H1 (cell line): ENCODE data around the gene CSNK1A1. TPM values are rescaled to one million over a fixed set of nuclear protein-coding genes. Genes with fewer than 3 reads are reported as not detected.

Source experiments
- CTCF ChIA-PET: fragments of 300-600 bp; sonication (Branson Sonifier 250); formaldehyde crosslinking; loops from one replicate; lab custom pipeline; 2021; ENCODE audit not compliant: partially characterized antibody; lab: Charles Lee
- POLR2A ChIA-PET: fragments of 300-600 bp; sonication (Branson Sonifier 250); formaldehyde crosslinking; loops from one replicate; lab custom pipeline; 2021; ENCODE audit warnings: inconsistent platforms; ENCODE audit not compliant: partially characterized antibody; lab: Charles Lee
- DNase-seq, 2 experiments: peaks; one replicate each; pipeline versions ENCODE4 v3.0.0 to v3.0.0-alpha.2; 2010 to 2022; ENCODE audit warnings: low spot score in 2 of 2, low read depth in 1 of 2, mixed read lengths in 1 of 2
- FAIRE-seq: peaks from 2 replicates; lab custom pipeline; 2011; peaks lifted over from hg19 to GRCh38; lab: Jason Lieb, UNC
- H2AFZ ChIP-seq: 2 replicates; pipeline ENCODE4 v1.8.1; 2012; ENCODE audit warnings: low read length, inconsistent platforms
- H2AK5ac ChIP-seq: 2 replicates; pipeline ENCODE4 v1.6.1; 2013; ENCODE audit warnings: low read depth, low read length
- H2BK120ac ChIP-seq: replicated peaks from 2 replicates; pipeline ENCODE3; 2013; ENCODE audit warnings: low read depth, low read length, inconsistent platforms
- H2BK12ac ChIP-seq: 2 replicates; pipeline ENCODE4 v1.6.1; 2013; ENCODE audit warnings: low read depth, low read length
- H2BK15ac ChIP-seq: 2 replicates; pipeline ENCODE4 v1.6.1; 2013; ENCODE audit warnings: low read length
- H2BK20ac ChIP-seq: 2 replicates; pipeline ENCODE4 v1.6.1; 2013; ENCODE audit warnings: low read length
- H2BK5ac ChIP-seq: 2 replicates; pipeline ENCODE4 v1.6.1; 2013; ENCODE audit warnings: low read depth, low read length
- H3K14ac ChIP-seq: 2 replicates; pipeline ENCODE4 v1.6.1; 2013; ENCODE audit warnings: inconsistent platforms; ENCODE audit not compliant: insufficient read length
- H3K18ac ChIP-seq: 2 replicates; pipeline ENCODE4 v1.6.1; 2013; ENCODE audit warnings: low read length; ENCODE audit errors: extremely low read depth
- H3K23ac ChIP-seq: 2 replicates; pipeline ENCODE4 v1.6.1; 2013; ENCODE audit warnings: inconsistent platforms; ENCODE audit not compliant: insufficient read length
- H3K23me2 ChIP-seq: 2 replicates; pipeline ENCODE4 v1.6.1; 2013; ENCODE audit warnings: low read depth, low read length
- H3K27ac ChIP-seq: 2 replicates; pipeline ENCODE4 v1.6.1; 2011; ENCODE audit warnings: low read depth, low read length, inconsistent platforms
- H3K27me3 ChIP-seq, 4 experiments: replicated peaks in 1 of 4; 1 replicate in 1 of 4; 2 replicates in 3 of 4; pipeline versions ENCODE4 v1.6.1 to v1.8.1; 2011 to 2013; ENCODE audit warnings: low read length in 3 of 4, mild to moderate bottlenecking in 3 of 4, inconsistent platforms in 2 of 4, mixed read lengths in 2 of 4, moderate library complexity in 1 of 4; ENCODE audit not compliant: control insufficient read depth in 3 of 4, insufficient read depth in 3 of 4; ENCODE audit errors: extremely low read depth in 1 of 4
- H3K36me3 ChIP-seq, 4 experiments: 2 replicates each; pipeline versions ENCODE4 v1.6.1 to v1.8.1; 2011 to 2013; ENCODE audit warnings: mild to moderate bottlenecking in 4 of 4, low read length in 3 of 4, moderate library complexity in 2 of 4, control low read depth in 1 of 4, inconsistent platforms in 1 of 4; ENCODE audit not compliant: insufficient read depth in 4 of 4, control insufficient read depth in 2 of 4
- H3K4ac ChIP-seq: replicated peaks from 2 replicates; pipeline ENCODE3; 2013; ENCODE audit warnings: low read length, low read depth, mixed read lengths, inconsistent platforms; ENCODE audit not compliant: insufficient read length
- H3K4me1 ChIP-seq, 4 experiments: replicated peaks in 1 of 4; 1 replicate in 1 of 4; 2 replicates in 3 of 4; pipeline versions ENCODE4 v1.6.1 to v1.8.1; 2011 to 2013; ENCODE audit warnings: low read length in 3 of 4, inconsistent platforms in 2 of 4, mixed read lengths in 1 of 4; ENCODE audit not compliant: insufficient read depth in 4 of 4, control insufficient read depth in 3 of 4
- H3K4me2 ChIP-seq, 2 experiments: 2 replicates each; pipeline versions ENCODE4 v1.6.1 to v1.8.1; 2011 to 2013; ENCODE audit warnings: low read depth in 2 of 2, low read length in 2 of 2, control low read depth in 1 of 2, inconsistent platforms in 1 of 2, mild to moderate bottlenecking in 1 of 2; ENCODE audit not compliant: insufficient read depth in 1 of 2
- H3K4me3 ChIP-seq, 4 experiments: fragments of 200-600, 300-600 bp in 1 of 4; sonication (generic), shearing (Covaris generic), sonication (Bioruptor Twin) in 1 of 4; 2 replicates each; pipeline versions ENCODE4 v1.5.1 to v1.8.1; 2011 to 2016; ENCODE audit warnings: low read length in 4 of 4, low read depth in 3 of 4, control low read depth in 2 of 4, inconsistent platforms in 2 of 4, mild to moderate bottlenecking in 2 of 4, mixed read lengths in 1 of 4, moderate library complexity in 1 of 4; ENCODE audit not compliant: insufficient read depth in 2 of 4; ENCODE audit errors: extremely low read depth in 1 of 4
- H3K56ac ChIP-seq: replicated peaks from 2 replicates; pipeline ENCODE3; 2013; ENCODE audit warnings: low read depth, mild to moderate bottlenecking, mixed read lengths, low read length, inconsistent platforms; ENCODE audit not compliant: insufficient read length
- H3K79me1 ChIP-seq: 2 replicates; pipeline ENCODE4 v1.6.1; 2013; ENCODE audit warnings: low read depth, low read length, control low read depth
- H3K79me2 ChIP-seq, 2 experiments: 2 replicates each; pipeline versions ENCODE4 v1.6.1 to v1.8.1; 2012 to 2013; ENCODE audit warnings: low read length in 2 of 2, mild to moderate bottlenecking in 2 of 2, inconsistent platforms in 1 of 2; ENCODE audit not compliant: insufficient read depth in 2 of 2, control insufficient read depth in 1 of 2
- H3K9ac ChIP-seq, 4 experiments: replicated peaks in 1 of 4; 1 replicate in 1 of 4; 2 replicates in 3 of 4; pipeline versions ENCODE4 v1.6.1 to v1.8.1; 2011 to 2013; ENCODE audit warnings: low read depth in 3 of 4, low read length in 3 of 4, control low read depth in 2 of 4, mild to moderate bottlenecking in 2 of 4, moderate library complexity in 2 of 4, inconsistent platforms in 1 of 4; ENCODE audit errors: extremely low read depth in 1 of 4
- H3K9me3 ChIP-seq, 2 experiments: 2 replicates each; pipeline versions ENCODE4 v1.6.1 to v1.8.1; 2012 to 2013; ENCODE audit warnings: mild to moderate bottlenecking in 2 of 2, moderate library complexity in 2 of 2, control low read depth in 1 of 2, inconsistent platforms in 1 of 2, low read depth in 1 of 2, low read length in 1 of 2, mixed read lengths in 1 of 2; ENCODE audit not compliant: insufficient read depth in 2 of 2
- H4K20me1 ChIP-seq, 2 experiments: replicated peaks in 1 of 2; 2 replicates each; pipeline versions ENCODE3 to v1.8.1; 2011 to 2013; ENCODE audit warnings: inconsistent platforms in 2 of 2, low read length in 2 of 2, mild to moderate bottlenecking in 1 of 2; ENCODE audit not compliant: insufficient read depth in 2 of 2, control insufficient read depth in 1 of 2
- H4K5ac ChIP-seq: 2 replicates; pipeline ENCODE4 v1.6.1; 2013; ENCODE audit warnings: low read length, low read depth, mixed read lengths, inconsistent platforms; ENCODE audit not compliant: insufficient read length
- H4K8ac ChIP-seq: 2 replicates; pipeline ENCODE4 v1.8.0; 2013; ENCODE audit warnings: mild to moderate bottlenecking, moderate library complexity, low read length, inconsistent platforms; ENCODE audit not compliant: insufficient read depth; ENCODE audit errors: extremely low read depth
- H4K91ac ChIP-seq: replicated peaks from 2 replicates; pipeline ENCODE3; 2013; ENCODE audit warnings: low read length, mixed read lengths, inconsistent platforms; ENCODE audit not compliant: insufficient read length
- CEBPB ChIP-seq: IDR thresholded peaks from 2 replicates; pipeline ENCODE4 v1.6.1; 2012; ENCODE audit warnings: low read depth, low read length
- CHD1 ChIP-seq: IDR thresholded peaks from 2 replicates; pipeline ENCODE4 v1.6.1; 2012; ENCODE audit warnings: low read depth, low read length, improper control_type of control experiment
- CHD2 ChIP-seq: IDR thresholded peaks from 2 replicates; pipeline ENCODE4 v1.6.1; 2012; ENCODE audit warnings: low read length, improper control_type of control experiment
- CREB1 ChIP-seq: IDR thresholded peaks from 2 replicates; pipeline ENCODE4 v1.6.1; 2012; ENCODE audit warnings: inconsistent platforms
- EP300 ChIP-seq, 2 experiments: IDR thresholded peaks; 1 replicate in 1 of 2; 2 replicates in 1 of 2; pipeline ENCODE4 v1.6.1; 2011 to 2012; ENCODE audit warnings: low read depth in 2 of 2, low read length in 2 of 2, mild to moderate bottlenecking in 2 of 2, borderline replicate concordance in 1 of 2, inconsistent platforms in 1 of 2, moderate library complexity in 1 of 2
- EZH2 ChIP-seq: fragments of 200-600 bp; sonication (generic); IDR thresholded peaks from 2 replicates; pipeline ENCODE4 v1.7.1; 2012; ENCODE audit warnings: low read depth, mild to moderate bottlenecking, moderate library complexity, low read length, inconsistent platforms; ENCODE audit not compliant: severe bottlenecking
- GTF2F1 ChIP-seq: IDR thresholded peaks from 2 replicates; pipeline ENCODE4 v1.6.1; 2012; ENCODE audit warnings: low read depth, low read length, improper control_type of control experiment, borderline replicate concordance
- JUN ChIP-seq: IDR thresholded peaks from 2 replicates; pipeline ENCODE4 v1.6.1; 2011; ENCODE audit warnings: low read depth, mild to moderate bottlenecking, improper control_type of control experiment, low read length
- MAFK ChIP-seq: IDR thresholded peaks from 2 replicates; pipeline ENCODE4 v1.6.1; 2012; ENCODE audit warnings: low read depth, mild to moderate bottlenecking, improper control_type of control experiment, low read length
- POU5F1 ChIP-seq: IDR thresholded peaks from 2 replicates; pipeline ENCODE4 v1.6.1; 2011; ENCODE audit warnings: low read depth, mild to moderate bottlenecking, low read length, moderate library complexity
- RXRA ChIP-seq: IDR thresholded peaks from 2 replicates; pipeline ENCODE4 v1.6.1; 2011; ENCODE audit warnings: low read depth, mild to moderate bottlenecking, low read length, moderate library complexity; ENCODE audit not compliant: insufficient read depth
- SP2 ChIP-seq: IDR thresholded peaks from 2 replicates; pipeline ENCODE4 v1.6.1; 2012; ENCODE audit warnings: mild to moderate bottlenecking, low read length, inconsistent platforms
- TAF7 ChIP-seq: optimal IDR thresholded peaks from 2 replicates; pipeline ENCODE3; 2011; ENCODE audit warnings: low read depth, mild to moderate bottlenecking, inconsistent platforms, low read length, moderate library complexity, borderline replicate concordance
- TCF12 ChIP-seq: IDR thresholded peaks from 2 replicates; pipeline ENCODE4 v1.6.1; 2011; ENCODE audit warnings: low read depth, mild to moderate bottlenecking, low read length
- WGBS, 2 experiments: shearing (Covaris generic) in 1 of 2; methylation state at CpG; one replicate each; pipeline versions ENCODE4 v1.1.6 to v1.1.7; 2013 to 2015; ENCODE audit warnings: low lambda C conversion rate in 2 of 2, mixed read lengths in 2 of 2, inconsistent platforms in 1 of 2, low coverage in 1 of 2, missing lambda C conversion rate in 1 of 2; ENCODE audit not compliant: insufficient replicate concordance in 2 of 2, insufficient coverage in 1 of 2, insufficient read length in 1 of 2; ENCODE audit errors: extremely low coverage in 1 of 2, missing lambda C conversion rate in 1 of 2; 5-methylcytosine and 5-hydroxymethylcytosine counted together
- polyA plus RNA-seq, 7 experiments: library from polyadenylated mRNA; depleted of rRNA in 3 of 7; stranded (reverse) in 5 of 7; unstranded in 2 of 7; fragments of >200 nt in 5 of 7; fragments of 200-250 nt in 2 of 7; gene quantifications; 1 replicate in 5 of 7; 2 replicates in 1 of 7; 4 replicates in 1 of 7; pipeline versions ENCODE4 v1.2.1 to v1.2.3, GENCODE V29; 2011 to 2013; ENCODE audit warnings: missing spikeins in 2 of 7, mixed read lengths in 2 of 7
- total RNA-seq: library from RNA; stranded (reverse); fragmentation: NEBNext Ultra II Directional; extraction: Animal tissue kit (Norgen Biotek cat#: 25700); gene quantifications from 2 replicates; pipeline ENCODE4 v1.2.1, GENCODE V29; 2021

Gene CSNK1A1
- total and polyA plus RNA-seq, 2 of the 8 experiments (the other 6 are each of a cell fraction or from before 2014, with no cell fraction given), result 61.2 to 244 TPM

GRCh38 chr5:149466457-149466972, 84.7 kb downstream of the CSNK1A1 start:
- Histone ChIP-seq H3K23me2 (no peaks in the 10 kb centered on the region), H2BK12ac (no peak overlapping the region), H2AFZ (no peak overlapping the region), H3K79me1 (no peaks in the 10 kb centered on the region), H4K20me1 (no peaks in the 10 kb centered on the region), H4K8ac (no peak overlapping the region), H2BK15ac (no peak overlapping the region), H2BK20ac (no peak overlapping the region), H3K27ac (no peak overlapping the region), H3K4me1 (0 out of 7 replicates have a peak, but pooled peaks cover 0 to 2% (median 0%) of the 10 kb centered on the region in 4 experiments), H3K27me3 (no peaks in the 10 kb centered on the region), H2AK5ac (no peak overlapping the region), H3K14ac (no peak overlapping the region), H3K4me2 (no peak overlapping the region), H3K18ac (no peak overlapping the region), H4K91ac (no peak overlapping the region), H3K4me3 (no peak overlapping the region), H3K4ac (no peak overlapping the region), H2BK5ac (no peak overlapping the region), H3K9me3 (no peaks in the 10 kb centered on the region), H2BK120ac (no peak overlapping the region), H3K79me2 (no peaks in the 10 kb centered on the region), H3K23ac (no peak overlapping the region), H3K36me3 (no peaks in the 10 kb centered on the region), H3K9ac (no peak overlapping the region), H3K56ac (no peak overlapping the region), H4K5ac (no peak overlapping the region)
- no peak for TF ChIP-seq CHD2
- no peak for TF ChIP-seq SP2
- TF ChIP-seq EP300 (IDR thresholded peaks at IDR 0.05; ENCODE audit: borderline replicate concordance in 1 of 2, low read depth in 2 of 2, low read length in 2 of 2), result no peak
- TF ChIP-seq TCF12, result no peak
- TF ChIP-seq EZH2, result no peak
- TF ChIP-seq GTF2F1, result no peak
- TF ChIP-seq RXRA, result no peak
- TF ChIP-seq POU5F1, result no peak
- TF ChIP-seq MAFK, result no peak
- TF ChIP-seq CEBPB, result no peak
- TF ChIP-seq CHD1, result no peak
- TF ChIP-seq TAF7, result no peak
- no peak for TF ChIP-seq CREB1
- no peak for TF ChIP-seq JUN
- FAIRE-seq, result no peak
- ChIA-PET CTCF (interaction anchor here (0.8 to 4.8 kb wide), 11 partner anchors 10 to 98 kb away, joined by 3 to 25 read pairs (median 4); no protein-coding TSS in a partner anchor), POLR2A (interaction anchor here (1.0 to 2.3 kb wide), 2 partner anchors 9 to 24 kb away, joined by 4 to 7 read pairs; no protein-coding TSS in a partner anchor)
- 82% methylated on average over 17 of the region's 17 CpGs; no CpG with 5 or more reads in 1 of the 2 experiments for WGBS, 2 experiments
- no peak for DNase-seq
